ENCODE data around the gene TBCB.

The TBCB gene

GRCh38 chr19:36092566-36092965, 22.7 kb upstream of the TBCB start:
- CTCF ChIA-PET: interaction anchor here (0.9 kb wide), 1 partner anchor 32 kb away, joined by 3 read pairs; no protein-coding TSS in a partner anchor
- H3K36me3 ChIP-seq (ENCODE audit: control insufficient read depth in 2 of 2, insufficient read depth in 1 of 2, low read length in 2 of 2): peaks cover 92 to 100% of the 10 kb centered on the region in 2 experiments
- no peaks in the 10 kb centered on the region for H3K9me3 ChIP-seq (ENCODE audit: control insufficient read depth, insufficient read depth, low read depth, low read length)

GRCh38 chr19:36093146-36093662, 22.1 kb upstream of the TBCB start:
- Histone ChIP-seq H3K4me1 (ENCODE audit: control insufficient read depth, insufficient read depth, low read length) (no peaks in the 10 kb centered on the region), H3K4me3 (ENCODE audit: low read depth, low read length) (no peak overlapping the region), H3K36me3 (ENCODE audit: control insufficient read depth in 2 of 2, insufficient read depth in 1 of 2, low read length in 2 of 2) (peaks cover 89 to 100% of the 10 kb centered on the region in 2 experiments), H3K9me3 (ENCODE audit: control insufficient read depth, insufficient read depth, low read depth, low read length) (no peaks in the 10 kb centered on the region), H3K27ac (ENCODE audit: extremely low read depth, low read depth, low read length) (no peak overlapping the region)
- ChIA-PET POLR2A (no interaction called here), CTCF (interaction anchor here (0.9 kb wide), 1 partner anchor 32 kb away, joined by 3 read pairs; no protein-coding TSS in a partner anchor)
- TF ChIP-seq ZNF121 (tag by site-specific recombination; IDR thresholded peaks at IDR 0.05) (no peak), PATZ1 (tag by site-specific recombination; IDR thresholded peaks at IDR 0.05) (no peak), ZNF530 (tag by site-specific recombination; IDR thresholded peaks at IDR 0.05; ENCODE audit: low read depth) (no peak), ZNF701 (tag by site-specific recombination; IDR thresholded peaks at IDR 0.05) (no peak), EGR2 (tag by site-specific recombination; IDR thresholded peaks at IDR 0.05; ENCODE audit: low read depth) (0 out of 2 replicates have a peak, but pooled peaks have one; percentile 8)

More at GRCh38 chr19:36092566-36092965, 22.7 kb upstream of the TBCB start:
- Histone ChIP-seq H3K27ac (ENCODE audit: extremely low read depth, low read depth, low read length) (no peak overlapping the region), H3K4me3 (ENCODE audit: low read depth, low read length) (no peak overlapping the region), H3K4me1 (ENCODE audit: control insufficient read depth, insufficient read depth, low read length) (no peaks in the 10 kb centered on the region)
- no peak for TF ChIP-seq ZNF19 (tag by site-specific recombination; IDR thresholded peaks at IDR 0.05; ENCODE audit: low read depth)
- TF ChIP-seq, protein P1, sequence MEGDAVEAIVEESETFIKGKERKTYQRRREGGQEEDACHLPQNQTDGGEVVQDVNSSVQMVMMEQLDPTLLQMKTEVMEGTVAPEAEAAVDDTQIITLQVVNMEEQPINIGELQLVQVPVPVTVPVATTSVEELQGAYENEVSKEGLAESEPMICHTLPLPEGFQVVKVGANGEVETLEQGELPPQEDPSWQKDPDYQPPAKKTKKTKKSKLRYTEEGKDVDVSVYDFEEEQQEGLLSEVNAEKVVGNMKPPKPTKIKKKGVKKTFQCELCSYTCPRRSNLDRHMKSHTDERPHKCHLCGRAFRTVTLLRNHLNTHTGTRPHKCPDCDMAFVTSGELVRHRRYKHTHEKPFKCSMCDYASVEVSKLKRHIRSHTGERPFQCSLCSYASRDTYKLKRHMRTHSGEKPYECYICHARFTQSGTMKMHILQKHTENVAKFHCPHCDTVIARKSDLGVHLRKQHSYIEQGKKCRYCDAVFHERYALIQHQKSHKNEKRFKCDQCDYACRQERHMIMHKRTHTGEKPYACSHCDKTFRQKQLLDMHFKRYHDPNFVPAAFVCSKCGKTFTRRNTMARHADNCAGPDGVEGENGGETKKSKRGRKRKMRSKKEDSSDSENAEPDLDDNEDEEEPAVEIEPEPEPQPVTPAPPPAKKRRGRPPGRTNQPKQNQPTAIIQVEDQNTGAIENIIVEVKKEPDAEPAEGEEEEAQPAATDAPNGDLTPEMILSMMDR (tag by site-specific recombination; IDR thresholded peaks at IDR 0.05): peak; percentile 46; the same call in 1 of the 2 replicates
- POLR2A ChIA-PET: no interaction called here

GRCh38 chr19:36093687-36094086, 21.6 kb upstream of the TBCB start:
- Histone ChIP-seq H3K4me1 (ENCODE audit: control insufficient read depth, insufficient read depth, low read length) (no peaks in the 10 kb centered on the region), H3K9me3 (ENCODE audit: control insufficient read depth, insufficient read depth, low read depth, low read length) (no peaks in the 10 kb centered on the region), H3K27ac (ENCODE audit: extremely low read depth, low read depth, low read length) (no peak overlapping the region), H3K4me3 (ENCODE audit: low read depth, low read length) (no peak overlapping the region), H3K36me3 (ENCODE audit: control insufficient read depth in 2 of 2, insufficient read depth in 1 of 2, low read length in 2 of 2) (peaks cover 89 to 100% of the 10 kb centered on the region in 2 experiments)
- CTCF ChIA-PET: interaction anchor here (0.9 kb wide), 1 partner anchor 33 kb away, joined by 3 read pairs; no protein-coding TSS in a partner anchor
- TF ChIP-seq ZNF514 (tag by site-specific recombination; IDR thresholded peaks at IDR 0.05) (no peak), ZNF404 (tag by site-specific recombination; IDR thresholded peaks at IDR 0.05) (no peak), SP3 (tag by site-specific recombination; IDR thresholded peaks at IDR 0.05) (no peak), ZNF426 (tag by site-specific recombination; IDR thresholded peaks at IDR 0.05) (no peak), ZNF335 (tag by site-specific recombination; conservative IDR thresholded peaks at IDR 0.05) (no peak), INSM2 (tag by site-specific recombination; IDR thresholded peaks at IDR 0.05) (no peak), ZNF670 (tag by site-specific recombination; IDR thresholded peaks at IDR 0.05; ENCODE audit: low read depth) (no peak), KLF7 (tag by site-specific recombination; IDR thresholded peaks at IDR 0.05; ENCODE audit: borderline replicate concordance) (no peak), ZNF311 (tag by site-specific recombination; IDR thresholded peaks at IDR 0.05; ENCODE audit: borderline replicate concordance) (no peak)
- TF ChIP-seq, protein P2, sequence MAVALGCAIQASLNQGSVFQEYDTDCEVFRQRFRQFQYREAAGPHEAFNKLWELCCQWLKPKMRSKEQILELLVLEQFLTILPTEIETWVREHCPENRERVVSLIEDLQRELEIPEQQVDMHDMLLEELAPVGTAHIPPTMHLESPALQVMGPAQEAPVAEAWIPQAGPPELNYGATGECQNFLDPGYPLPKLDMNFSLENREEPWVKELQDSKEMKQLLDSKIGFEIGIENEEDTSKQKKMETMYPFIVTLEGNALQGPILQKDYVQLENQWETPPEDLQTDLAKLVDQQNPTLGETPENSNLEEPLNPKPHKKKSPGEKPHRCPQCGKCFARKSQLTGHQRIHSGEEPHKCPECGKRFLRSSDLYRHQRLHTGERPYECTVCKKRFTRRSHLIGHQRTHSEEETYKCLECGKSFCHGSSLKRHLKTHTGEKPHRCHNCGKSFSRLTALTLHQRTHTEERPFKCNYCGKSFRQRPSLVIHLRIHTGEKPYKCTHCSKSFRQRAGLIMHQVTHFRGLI (tag by site-specific recombination; IDR thresholded peaks at IDR 0.05): no peak
- TF ChIP-seq, protein P3, sequence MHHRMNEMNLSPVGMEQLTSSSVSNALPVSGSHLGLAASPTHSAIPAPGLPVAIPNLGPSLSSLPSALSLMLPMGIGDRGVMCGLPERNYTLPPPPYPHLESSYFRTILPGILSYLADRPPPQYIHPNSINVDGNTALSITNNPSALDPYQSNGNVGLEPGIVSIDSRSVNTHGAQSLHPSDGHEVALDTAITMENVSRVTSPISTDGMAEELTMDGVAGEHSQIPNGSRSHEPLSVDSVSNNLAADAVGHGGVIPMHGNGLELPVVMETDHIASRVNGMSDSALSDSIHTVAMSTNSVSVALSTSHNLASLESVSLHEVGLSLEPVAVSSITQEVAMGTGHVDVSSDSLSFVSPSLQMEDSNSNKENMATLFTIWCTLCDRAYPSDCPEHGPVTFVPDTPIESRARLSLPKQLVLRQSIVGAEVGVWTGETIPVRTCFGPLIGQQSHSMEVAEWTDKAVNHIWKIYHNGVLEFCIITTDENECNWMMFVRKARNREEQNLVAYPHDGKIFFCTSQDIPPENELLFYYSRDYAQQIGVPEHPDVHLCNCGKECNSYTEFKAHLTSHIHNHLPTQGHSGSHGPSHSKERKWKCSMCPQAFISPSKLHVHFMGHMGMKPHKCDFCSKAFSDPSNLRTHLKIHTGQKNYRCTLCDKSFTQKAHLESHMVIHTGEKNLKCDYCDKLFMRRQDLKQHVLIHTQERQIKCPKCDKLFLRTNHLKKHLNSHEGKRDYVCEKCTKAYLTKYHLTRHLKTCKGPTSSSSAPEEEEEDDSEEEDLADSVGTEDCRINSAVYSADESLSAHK (tag by site-specific recombination; IDR thresholded peaks at IDR 0.05): no peak
- POLR2A ChIA-PET: no interaction called here

Data from HEK293 (cell line).